PC-9 (cell line): ENCODE data around the gene NPTXR.

Experiments used
- EZH2 ChIP-seq: fragments of 200-600 bp; sonication (generic); IDR thresholded peaks from 2 replicates; pipeline ENCODE4 v1.8.0; 2017; ENCODE audit warnings: antibody characterized with exemption, low read depth
- TF ChIP-seq, protein P1 (sequence below): fragments of 200-600 bp; sonication (generic); conservative IDR thresholded peaks from 2 replicates; pipeline ENCODE4 v1.6.1; 2017; ENCODE audit warnings: mixed run types, antibody characterized with exemption, mild to moderate bottlenecking, moderate library complexity

GRCh38 chr22:38828191-38828590 is 15.6 kb downstream of the NPTXR start:
- TF ChIP-seq, protein P1, sequence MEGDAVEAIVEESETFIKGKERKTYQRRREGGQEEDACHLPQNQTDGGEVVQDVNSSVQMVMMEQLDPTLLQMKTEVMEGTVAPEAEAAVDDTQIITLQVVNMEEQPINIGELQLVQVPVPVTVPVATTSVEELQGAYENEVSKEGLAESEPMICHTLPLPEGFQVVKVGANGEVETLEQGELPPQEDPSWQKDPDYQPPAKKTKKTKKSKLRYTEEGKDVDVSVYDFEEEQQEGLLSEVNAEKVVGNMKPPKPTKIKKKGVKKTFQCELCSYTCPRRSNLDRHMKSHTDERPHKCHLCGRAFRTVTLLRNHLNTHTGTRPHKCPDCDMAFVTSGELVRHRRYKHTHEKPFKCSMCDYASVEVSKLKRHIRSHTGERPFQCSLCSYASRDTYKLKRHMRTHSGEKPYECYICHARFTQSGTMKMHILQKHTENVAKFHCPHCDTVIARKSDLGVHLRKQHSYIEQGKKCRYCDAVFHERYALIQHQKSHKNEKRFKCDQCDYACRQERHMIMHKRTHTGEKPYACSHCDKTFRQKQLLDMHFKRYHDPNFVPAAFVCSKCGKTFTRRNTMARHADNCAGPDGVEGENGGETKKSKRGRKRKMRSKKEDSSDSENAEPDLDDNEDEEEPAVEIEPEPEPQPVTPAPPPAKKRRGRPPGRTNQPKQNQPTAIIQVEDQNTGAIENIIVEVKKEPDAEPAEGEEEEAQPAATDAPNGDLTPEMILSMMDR = no peak
- no peak for TF ChIP-seq EZH2
